Fibroblast of skin of back (primary cell): ENCODE results near the gene UIMC1.

Experiments
- DNase-seq: peaks from one replicate; pipeline ENCODE4 v3.0.0-alpha.2; 2013

UIMC1 gene

GRCh38 chr5:176868126-176868525, 138.5 kb downstream of the UIMC1 start:
- DNase-seq, result no peak

- no peak for DNase-seq
Observed at GRCh38 chr5:176866707-176867310, 139.8 kb downstream of the UIMC1 start.

GRCh38 chr5:176865964-176866363, 140.6 kb downstream of the UIMC1 start:
- DNase-seq, result no peak

- DNase-seq, result no peak
Observed at GRCh38 chr5:176864755-176865154, 141.8 kb downstream of the UIMC1 start.

GRCh38 chr5:176863765-176864098, 142.8 kb downstream of the UIMC1 start:
- DNase-seq, result no peak

GRCh38 chr5:176863041-176863764, 143.4 kb downstream of the UIMC1 start:
- no peak for DNase-seq

- DNase-seq, result no peak
Observed at GRCh38 chr5:176862330-176862995, 144.1 kb downstream of the UIMC1 start.

GRCh38 chr5:176861276-176861675, 145.3 kb downstream of the UIMC1 start:
- DNase-seq, result no peak

- DNase-seq, result no peak
Observed at GRCh38 chr5:176860381-176860780, 146.2 kb downstream of the UIMC1 start.

GRCh38 chr5:176859916-176860315, 146.7 kb downstream of the UIMC1 start:
- no peak for DNase-seq

GRCh38 chr5:176857894-176858273, 148.7 kb downstream of the UIMC1 start:
- no peak for DNase-seq

- DNase-seq, result no peak
Observed at GRCh38 chr5:176857216-176857893, 149.2 kb downstream of the UIMC1 start.

- no peak for DNase-seq
Observed at GRCh38 chr5:176856746-176857145, 149.8 kb downstream of the UIMC1 start.

- DNase-seq, result no peak
Observed at GRCh38 chr5:176855598-176855997, 151.0 kb downstream of the UIMC1 start.
